Kasumi-1 (cell line): ENCODE results near the gene ZCCHC8.
"Not testable (repeated sequence)": the region's sequence is repeated elsewhere in the genome, so short reads cannot be mapped to it uniquely, and the experiment has no call there.

ENCODE experiments used
- DNase-seq, 2 experiments: peaks; one replicate each; lab custom pipeline; 2025; lab: John Stamatoyannopoulos, UW

The ZCCHC8 gene

DNA sequence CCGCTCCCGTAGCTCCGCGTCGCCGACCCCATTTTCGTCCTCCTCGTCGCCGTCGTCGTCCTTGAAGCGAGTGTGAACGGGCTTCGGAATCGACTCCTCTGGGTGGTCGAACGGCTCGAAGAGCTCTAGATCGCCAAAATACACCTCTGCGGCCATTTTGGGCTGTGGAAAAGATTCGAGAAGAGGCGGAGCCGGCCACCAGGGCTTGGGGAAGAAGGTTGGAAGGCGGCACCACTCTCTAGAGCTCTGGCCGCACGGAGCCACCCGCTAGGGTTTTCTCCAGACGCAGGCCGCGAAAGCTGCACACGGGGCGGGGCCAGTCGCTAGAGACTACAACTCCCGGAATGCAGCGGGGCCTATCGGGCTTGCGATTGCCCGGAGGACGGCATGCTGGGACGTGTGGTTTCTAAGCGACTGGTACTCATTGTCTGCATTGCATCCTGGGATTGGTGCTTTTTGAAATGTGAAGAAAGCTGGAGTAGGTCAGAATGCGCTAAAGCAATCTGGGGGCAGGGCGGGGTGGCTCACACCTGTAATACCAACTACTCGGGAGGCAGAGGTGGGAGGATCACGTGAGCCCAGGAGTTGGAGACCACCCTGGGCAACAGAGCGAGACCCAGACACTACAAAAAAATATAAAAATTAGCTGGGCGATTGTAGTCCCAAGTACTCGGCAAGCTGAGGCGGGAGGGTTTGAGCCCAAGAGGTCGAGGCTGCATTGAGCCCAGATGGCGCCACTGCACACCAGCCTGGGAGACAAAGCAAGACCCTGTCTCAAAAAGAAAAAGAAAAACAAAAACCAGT is at the start of gene ZCCHC8:
TSS of gene ZCCHC8 (minus strand) at position 248 of the 804 bp plus-strand sequence. CDS start at position 156, 92 bp downstream.
- DNase-seq = peak; percentile 100

DNA sequence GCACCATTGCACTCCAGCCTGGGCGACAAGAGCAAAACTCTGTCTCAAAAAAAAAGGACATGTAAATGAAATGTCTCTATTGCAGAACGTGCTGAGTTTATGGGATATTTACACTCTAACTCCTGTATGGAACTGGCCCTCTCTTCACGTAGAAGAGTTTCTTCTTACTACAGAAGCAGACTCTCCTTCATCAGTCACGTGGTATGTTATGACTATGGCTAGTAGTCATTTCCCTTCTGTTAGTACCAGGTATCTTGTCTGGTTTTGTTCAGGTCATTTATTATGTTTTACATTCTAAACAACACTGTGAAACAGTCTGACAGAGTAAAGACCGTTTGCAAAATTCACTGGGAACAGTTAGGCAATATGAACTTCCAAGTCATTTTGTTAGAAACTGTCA is 46.6 kb upstream of the ZCCHC8 start:
- DNase-seq = no peak

DNA sequence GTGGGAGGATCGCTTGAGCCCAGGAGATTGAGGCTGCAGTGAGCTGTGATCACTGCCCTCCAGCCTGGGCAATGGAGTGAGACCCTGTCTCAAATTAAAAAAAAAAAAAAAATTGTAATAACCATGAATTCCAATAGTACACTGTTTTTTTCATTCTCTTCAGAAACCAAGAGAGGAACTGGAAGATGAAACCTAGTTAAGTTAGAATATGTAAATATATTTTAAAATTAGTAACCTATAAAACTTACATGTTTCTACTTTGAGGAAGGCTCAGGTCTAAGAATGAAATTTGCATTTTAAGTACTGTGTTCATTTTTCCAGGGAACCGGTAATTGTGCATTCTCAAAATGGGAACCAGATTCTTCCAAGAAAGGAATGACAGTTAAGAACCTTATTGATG is 45.1 kb upstream of the ZCCHC8 start:
- no peak for DNase-seq

DNA sequence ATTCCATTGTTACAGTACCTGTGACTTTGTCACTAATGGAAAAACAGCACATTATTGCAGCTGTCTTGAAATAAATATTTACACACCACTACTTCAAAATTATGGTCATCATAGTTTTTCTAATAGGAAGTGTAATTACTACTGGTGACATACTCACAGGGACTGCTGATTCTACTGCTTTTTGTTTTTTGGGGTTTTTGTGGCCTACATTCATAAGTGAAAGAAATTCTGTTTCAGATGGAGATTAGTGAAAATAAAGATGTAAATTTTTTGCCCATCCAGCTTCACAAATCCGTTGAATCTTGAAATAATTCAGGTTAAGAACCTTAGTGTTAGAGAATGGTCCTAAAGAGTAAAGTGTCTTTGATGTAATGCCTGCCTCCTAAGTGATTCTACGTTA is 43.8 kb upstream of the ZCCHC8 start:
- DNase-seq = no peak

DNA sequence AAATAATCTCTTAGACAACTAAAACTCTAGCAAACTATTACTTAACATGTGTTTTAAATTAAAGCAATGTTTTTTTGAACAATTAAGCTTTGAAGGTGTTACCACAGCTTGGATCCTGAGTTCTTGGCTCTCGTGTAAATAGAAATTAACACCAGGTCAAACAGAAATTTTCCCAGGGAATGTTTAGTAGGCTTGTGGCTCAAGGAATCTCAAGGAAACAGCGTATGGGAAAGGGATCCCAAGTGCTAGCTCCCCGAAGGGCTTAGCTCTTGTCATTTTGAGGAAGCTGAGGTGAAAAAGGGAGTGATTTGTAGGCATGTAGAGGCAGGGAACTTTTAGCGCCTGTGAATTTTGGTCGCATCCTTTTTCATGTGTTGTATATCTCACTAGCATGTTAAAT is 37.8 kb upstream of the ZCCHC8 start:
- DNase-seq = no peak

DNA sequence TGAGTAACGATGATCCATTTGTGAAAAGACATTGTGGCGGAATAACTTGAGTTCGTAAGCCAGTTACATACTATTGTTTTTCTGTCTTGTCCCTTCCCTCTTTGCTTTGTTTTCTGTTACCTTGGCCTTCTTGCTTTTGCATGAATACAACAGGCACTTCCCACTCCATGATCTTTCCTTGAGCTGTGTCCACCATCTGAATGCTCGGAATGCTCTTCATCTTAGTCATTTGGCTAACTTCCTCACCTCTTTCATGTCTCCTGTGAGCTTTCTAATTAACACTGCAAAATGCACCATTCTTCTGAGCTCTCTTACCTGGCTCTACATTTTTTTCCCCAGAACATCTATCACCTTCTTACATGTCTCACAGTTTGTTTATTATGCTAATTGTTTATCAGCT is 36.3 kb upstream of the ZCCHC8 start:
- DNase-seq = no peak

DNA sequence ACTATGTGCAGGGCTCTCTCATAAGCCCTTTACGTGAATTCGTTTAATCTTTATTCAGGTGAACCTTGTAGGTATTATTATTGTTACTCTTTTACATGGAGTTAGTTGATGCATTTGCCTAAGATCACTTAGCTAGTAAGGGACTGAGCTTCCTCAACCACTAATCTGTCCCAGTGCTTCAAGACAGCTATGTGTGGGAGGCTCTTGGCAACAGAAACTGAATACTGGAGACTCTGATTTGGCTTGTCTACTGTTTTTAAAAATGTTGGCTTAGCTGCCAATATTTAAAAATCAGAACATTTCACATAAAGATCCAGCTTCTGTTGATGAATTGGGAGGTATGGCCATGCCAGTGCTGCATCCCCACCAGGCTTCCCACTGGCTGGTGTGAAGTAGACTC is 33.1 kb upstream of the ZCCHC8 start:
- no peak for DNase-seq

DNA sequence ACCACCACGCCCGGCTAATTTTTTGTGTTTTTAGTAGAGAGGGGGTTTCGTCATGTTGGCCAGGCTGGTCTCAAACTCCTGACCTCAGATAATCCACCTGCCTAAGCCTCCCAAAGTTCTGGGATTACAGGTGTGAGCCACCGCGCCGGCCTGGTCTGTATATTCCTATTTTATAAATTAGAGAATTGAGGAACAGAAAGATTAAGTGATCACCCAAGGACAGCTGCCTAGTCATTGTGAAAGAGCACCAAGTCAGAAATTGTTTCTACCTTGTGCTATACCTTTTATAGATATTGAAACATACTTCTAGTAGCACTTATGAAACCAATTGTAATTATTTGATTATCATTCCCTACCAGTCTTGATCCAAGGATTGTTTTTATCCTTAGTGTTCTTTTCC is 28.3 kb upstream of the ZCCHC8 start:
- no peak for DNase-seq

DNA sequence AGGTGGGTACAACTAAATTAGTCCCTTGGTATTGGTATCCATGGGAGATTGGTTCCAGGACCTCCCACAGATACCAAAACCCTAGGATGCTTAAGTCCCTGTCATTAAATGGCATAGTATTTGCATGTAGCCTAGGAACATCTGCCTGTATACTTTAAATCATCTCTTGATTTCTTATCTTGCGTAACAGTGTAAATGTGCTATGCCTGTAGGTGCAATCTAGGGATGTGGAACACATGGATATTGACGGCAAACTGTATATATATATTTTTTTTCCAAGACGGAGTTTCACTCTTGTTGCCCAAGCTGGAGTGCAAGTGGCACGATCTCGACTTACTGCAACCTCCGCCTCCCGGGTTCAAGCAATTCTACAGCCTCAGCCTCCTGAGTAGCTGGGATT is 27.9 kb upstream of the ZCCHC8 start:
- no peak for DNase-seq

DNA sequence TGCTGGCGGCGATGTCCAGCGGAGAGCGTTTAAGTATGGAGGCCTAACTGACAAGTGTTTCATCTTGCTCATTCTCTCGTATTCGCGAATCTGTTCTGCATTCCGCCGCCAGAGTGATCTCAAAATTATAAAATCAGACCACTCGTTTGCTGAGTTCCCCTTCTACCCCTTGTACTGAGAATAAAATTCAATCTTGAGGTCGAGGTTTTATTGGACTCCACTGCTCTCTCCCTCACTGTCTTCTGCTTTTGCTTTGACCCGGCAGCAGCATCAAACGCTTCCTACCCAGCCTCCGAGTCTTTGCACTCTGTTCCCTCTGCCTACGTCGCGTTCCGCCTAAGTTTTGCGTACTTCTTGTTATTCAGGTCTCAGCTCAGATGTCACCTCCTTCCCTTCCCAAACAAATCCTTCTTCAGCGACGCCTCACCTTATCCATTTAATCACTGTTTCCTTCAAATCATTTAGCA is 26.8 kb upstream of the ZCCHC8 start:
- DNase-seq = peak; percentile 47 to 63

DNA sequence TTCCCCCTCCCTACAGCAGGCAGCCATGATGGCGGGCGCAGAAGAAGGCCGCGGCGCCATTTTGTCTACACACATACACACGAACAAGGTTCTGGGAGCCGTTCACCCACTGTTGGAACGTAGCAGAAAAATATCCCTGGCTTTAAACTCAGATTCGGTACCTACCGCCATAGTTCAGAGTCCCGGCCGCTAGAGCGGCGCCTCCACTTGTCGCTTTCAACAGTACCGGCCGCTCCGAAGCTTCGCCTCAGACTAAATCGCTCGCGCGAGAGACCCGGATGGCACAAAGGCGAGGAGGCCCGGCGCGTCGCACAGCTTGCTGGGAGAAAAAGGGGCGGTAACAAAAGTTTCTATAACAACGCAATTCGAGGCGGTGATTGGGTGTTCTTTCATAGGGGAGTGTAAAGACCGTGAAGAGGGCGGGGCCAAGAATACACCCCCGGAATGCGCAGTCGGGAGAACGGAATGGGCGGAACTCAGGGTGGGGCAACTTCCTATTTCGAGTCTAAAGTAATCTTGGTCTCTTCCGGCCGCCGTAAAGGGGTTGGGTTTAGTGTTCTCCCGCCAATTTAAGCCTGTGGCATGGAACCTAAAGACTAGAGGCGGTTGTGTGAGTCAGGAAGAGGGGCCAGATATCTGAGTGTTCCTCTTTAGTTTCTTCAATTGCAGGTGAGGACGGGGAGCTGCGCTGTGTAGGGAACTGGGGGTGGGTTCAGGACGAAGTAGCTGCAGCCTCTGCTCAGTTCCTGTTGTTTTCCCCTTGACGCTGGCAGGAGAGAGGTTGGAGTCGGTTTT is 26.1 kb upstream of the ZCCHC8 start, which contains the start of the genes KNTC1 and RSRC2:
TSS of gene KNTC1 (plus strand) at position 567 of the 795 bp plus-strand sequence. CDS start 2,815 bp downstream, outside the sequence.
TSS of gene RSRC2 (minus strand) at position 254 of the 795 bp plus-strand sequence. CDS start at position 171, 83 bp downstream.
- DNase-seq = peak; percentile 100

DNA sequence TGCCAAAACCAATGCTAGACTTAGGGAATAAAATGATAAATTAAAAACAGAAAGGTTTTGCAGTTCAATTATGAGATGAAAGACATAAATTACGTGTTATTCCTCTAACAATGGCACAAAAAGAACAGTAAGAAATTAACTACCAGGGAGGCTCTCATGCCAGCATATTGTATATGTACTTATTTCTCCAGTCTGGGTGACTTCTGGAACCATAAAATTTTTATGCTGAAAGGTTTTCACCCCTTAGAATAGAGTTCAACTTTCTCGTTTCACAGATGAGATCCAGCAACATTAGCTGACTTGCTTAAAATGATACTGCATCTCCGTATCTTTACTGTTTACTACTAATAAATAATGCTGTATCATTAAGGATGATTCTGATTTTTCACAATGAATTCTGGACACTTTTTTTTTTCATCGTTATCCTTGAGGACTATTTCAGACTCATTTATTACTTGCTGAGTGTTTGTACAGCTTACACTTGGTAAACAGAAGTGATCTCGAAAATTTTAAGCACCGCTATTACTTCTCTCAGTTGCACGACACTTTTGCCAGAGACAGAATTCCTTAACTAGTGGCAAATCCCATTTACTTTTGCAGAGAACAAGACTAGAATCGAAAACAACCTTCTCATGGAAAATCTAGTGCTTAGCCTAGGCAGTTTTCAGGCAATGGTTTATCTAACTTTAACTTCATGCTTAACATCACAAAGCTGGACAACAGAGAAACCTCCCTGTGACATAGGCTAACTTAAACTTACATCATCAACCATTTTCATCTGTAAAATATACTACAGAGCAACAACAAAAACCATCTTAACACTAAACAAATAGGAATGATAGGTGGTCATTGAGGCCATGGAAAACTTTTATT is 23.4 kb upstream of the ZCCHC8 start:
- DNase-seq = no peak

DNA sequence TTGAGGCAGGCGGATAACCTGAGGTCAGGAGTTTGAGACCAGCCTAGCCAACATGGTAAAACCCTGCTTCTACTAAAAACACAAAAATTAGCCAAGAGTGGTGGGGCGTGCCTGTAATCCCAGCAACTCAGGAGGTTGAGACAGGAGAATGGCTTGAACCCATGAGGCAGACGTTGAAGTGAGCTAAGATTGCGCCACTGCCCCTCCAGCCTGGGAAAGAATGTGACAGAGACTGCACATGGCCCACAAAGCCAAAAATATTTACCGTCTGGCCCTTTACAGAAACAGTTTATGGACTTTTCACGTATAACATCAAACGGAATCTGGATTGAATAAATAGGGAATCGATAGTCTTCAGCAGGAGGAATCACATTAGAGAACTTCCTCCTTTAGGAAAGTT is 22.5 kb upstream of the ZCCHC8 start:
- peak in 1 of 2 experiments; percentile 19 for DNase-seq

DNA sequence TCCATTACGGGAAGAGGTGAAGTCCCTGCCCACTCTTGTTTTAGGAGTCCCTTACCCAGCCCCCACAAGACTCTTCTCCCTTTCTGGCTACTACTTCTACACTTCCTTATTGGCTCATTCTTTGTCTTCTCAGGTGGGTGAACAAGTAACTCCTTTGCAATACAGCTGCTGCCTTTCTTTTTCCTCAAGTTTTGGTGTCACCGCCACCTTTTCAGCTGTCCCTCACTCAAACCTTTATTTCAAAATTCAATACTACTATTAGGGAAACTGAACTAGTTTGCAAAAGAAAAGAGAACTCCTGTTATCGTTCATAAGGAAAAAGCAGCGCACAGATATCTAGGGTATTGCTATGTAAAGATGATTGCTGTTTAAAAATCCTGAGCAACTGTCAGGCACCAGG is 19.9 kb upstream of the ZCCHC8 start:
- no peak for DNase-seq

DNA sequence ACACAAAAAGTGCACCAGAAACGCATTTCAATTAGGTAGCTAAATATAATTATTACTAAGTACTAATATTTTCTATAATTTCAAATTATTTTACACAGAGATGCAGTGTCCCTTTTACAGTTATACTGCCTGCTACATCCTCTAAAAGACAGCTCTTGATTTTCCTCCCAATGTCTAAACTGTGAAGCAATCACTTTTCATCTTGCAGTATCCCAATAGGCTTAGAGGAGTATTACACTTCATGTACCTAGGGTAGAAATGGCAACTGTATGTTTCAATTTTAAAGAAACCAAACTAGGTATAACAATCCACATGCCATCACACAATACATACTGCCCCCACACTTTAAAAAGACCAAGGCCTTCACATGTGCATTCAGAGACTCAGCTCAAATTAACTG is 18.7 kb upstream of the ZCCHC8 start:
- DNase-seq = no peak

DNA sequence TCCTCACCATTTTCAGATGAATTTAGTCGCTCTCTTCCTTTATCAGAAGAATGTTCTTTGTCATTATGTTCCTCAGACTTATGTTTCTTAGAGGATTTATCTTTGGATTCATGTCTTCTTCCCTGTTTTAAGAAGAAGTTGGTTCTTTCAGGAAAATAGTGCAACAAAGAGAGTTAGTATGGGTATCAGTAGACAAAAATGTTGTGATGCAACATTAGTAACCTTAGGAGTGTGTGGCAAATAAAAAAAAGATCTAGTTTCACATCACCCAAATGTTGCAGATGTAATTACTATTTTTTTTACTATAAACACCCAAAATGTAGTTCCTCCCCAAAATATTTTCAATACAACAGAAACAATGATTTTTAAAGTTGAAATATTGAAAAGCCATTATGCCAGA is 18.2 kb upstream of the ZCCHC8 start:
- no peak for DNase-seq

DNA sequence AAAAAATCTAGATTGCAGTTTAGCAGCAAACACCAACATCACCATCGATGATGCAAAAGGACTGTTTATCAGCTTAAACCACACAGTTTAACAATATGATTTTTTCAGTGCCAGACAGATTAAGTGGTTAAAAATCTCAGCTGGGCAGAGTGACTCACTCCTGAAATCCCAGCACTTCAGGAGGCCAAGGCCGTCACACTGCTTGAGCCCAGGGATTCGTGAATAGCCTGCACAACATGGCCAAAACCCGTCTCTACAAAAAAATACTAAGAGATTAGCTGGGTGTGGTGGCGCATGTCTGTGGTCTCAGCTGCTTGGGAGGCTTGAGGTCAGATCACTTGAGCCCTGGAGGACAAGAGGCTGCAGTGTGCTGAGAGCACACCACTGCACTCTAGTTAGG is 17.1 kb upstream of the ZCCHC8 start:
- DNase-seq = no peak

DNA sequence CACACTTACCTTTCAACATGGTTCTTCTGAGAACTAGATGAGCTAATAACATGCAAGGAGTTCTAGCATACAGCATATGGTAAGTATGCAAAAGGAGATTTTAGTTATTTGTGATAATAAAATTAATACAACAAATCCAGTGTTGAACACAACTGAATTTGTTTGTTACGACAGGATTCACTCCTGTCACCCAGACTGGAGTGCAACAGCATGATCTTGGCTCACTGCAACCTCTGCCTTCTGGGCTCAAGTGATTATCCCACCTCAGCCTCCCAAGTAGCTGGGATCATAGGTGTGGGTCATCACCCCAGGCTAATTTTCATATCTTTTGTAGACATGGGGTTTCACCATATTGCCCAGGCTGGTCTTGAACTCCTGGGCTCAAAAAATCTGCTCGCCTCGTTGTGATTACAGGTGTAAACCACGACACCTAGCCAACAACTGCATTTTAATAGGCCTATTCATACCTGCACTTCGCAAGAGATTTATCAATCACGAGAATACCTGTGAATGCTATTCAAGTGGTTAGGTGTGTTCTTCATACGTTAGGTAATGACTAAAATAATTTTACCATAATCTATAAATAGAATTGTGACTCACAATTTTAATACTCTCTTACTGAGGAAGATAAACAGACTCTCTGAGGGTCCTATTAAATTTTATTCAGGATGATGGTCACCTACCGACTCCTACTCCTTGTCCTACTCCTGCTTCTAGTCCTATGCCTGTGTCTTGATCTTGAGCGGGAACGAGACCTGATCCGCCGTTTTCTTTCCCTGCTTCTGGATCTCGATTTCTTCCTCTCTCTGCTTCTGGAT is 16.0 kb upstream of the ZCCHC8 start:
- no peak for DNase-seq

DNA sequence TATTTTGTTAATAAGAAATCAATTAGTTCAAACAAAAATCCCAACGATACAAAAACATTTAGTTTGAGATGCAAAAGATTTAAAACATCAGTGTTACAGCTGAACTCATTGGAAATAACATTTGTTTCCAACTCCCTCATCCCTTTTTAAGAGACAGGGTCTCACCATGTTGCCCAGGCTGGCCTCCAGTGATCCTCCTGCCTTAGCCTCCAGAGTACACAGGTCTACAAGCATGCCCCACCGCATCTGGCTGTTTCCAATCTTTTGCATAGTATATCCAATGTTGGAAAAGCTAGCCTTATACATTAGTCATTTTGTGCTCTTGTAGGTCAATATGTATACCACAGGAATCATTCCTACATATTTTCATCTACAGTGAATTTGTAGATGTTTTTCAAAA is 14.5 kb upstream of the ZCCHC8 start:
- no peak for DNase-seq

DNA sequence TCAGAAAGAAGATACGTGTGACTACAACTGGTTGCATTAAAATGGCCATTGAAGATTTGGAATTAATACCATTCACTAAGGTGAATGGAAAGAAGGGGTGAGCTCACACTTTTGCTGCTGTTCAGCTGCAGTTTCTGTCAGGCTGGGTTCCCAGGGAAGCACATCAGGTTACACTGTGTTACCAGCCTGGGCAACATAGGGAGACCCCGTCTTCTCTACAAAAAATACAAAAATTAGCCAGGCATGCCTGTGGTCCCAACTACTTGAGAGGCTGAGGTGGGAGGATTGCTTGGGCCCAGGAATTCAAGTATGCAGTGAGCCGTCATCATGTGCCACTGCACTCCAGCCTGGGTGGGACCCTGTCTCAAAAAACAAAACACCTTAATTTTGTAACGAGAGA is 12.9 kb upstream of the ZCCHC8 start:
- no peak for DNase-seq

DNA sequence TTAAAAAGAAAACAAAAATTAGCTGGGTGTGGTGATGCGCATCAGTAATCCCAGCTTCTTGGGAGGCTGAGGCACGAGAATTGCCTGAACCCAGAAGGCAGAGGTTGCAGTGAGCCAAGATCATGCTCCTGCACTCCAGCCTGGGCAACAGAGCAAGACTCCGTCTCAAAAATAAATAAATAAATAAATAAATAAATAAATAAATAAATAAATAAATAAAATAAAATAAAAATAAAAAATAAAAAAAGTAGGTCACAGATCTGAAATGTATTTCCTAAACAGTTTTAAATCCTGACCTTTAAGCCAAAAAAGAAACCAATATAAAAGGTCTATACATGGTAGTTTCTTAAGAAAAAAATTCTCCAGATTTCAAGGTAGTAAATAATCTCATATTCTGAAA is 12.3 kb upstream of the ZCCHC8 start:
- DNase-seq = not testable (repeated sequence)
